ENCODE results near the gene YWHAB. TPM values are rescaled to one million over a fixed set of nuclear protein-coding genes. Genes with fewer than 3 reads are reported as not detected.

The YWHAB gene
- total and polyA plus RNA-seq, 2 donors (not counting 3 experiments of a cell fraction or from before 2014, with no cell fraction given), result 65.9 to 255 TPM

DNA sequence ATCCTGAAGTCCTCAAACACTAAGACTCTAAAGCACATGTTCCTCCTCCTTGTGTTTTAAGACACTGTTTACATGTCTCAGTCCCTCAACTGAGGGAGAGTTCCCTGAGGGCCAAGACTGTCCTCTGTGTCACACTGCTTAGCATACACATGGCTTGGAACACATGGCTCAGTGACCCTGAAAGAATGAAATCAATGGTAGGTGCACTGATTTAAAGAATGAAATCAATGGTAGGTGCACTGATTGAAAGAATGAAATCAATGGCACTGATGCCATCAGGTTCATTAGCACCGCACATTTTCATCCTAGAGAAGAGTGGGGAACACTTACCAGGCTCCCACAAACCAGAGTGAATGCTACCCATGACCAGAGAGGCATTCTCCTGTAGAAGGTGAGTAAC is 64.9 kb downstream of the YWHAB start:
- dilution Hi-C loops (cut with MboI; ENCODE audit: extremely low pct_ligation_motif_present, low sequenced_read_pairs), result no loop called here

More for the DNA sequence above, 64.9 kb downstream of the YWHAB start:
- ChIA-PET CTCF (interaction anchor here (0.9 to 1.4 kb wide), 2 partner anchors 10 to 94 kb away, joined by 5 read pairs; no protein-coding TSS in a partner anchor), POLR2A (no interaction called here)
- intact Hi-C loops (cut with micrococcal nuclease), result no loop called here
- H3K9me1 ChIP-seq (replicated peaks; ENCODE audit: control insufficient read depth, extremely low read depth, insufficient read depth, low read length), result no peaks in the 10 kb centered on the region
- DNase-seq (ENCODE audit: low read depth, low spot score), result no peak
- no peaks in the 10 kb centered on the region for H3K4me1 ChIP-seq (ENCODE audit: control insufficient read depth, extremely low read depth, insufficient read depth, low read length)
- BruUV-seq (replicated peaks), result no TSS peak
- peaks cover 15% of the 10 kb centered on the region for H3K79me2 ChIP-seq (ENCODE audit: control insufficient read depth, insufficient read depth, low read length)
- H4K20me1 ChIP-seq (replicated peaks; ENCODE audit: control insufficient read depth, extremely low read depth, insufficient read depth, low read length), result no peaks in the 10 kb centered on the region
- H3K36me3 ChIP-seq (ENCODE audit: control insufficient read depth in 2 of 2, extremely low read depth in 1 of 2, insufficient read depth in 2 of 2, low read length in 2 of 2), result peaks cover 47 to 59% of the 10 kb centered on the region in 2 experiments
- H3K9me3 ChIP-seq (replicated peaks; ENCODE audit: control insufficient read depth, insufficient read depth, low read length), result no peaks in the 10 kb centered on the region
- no peak overlapping the region for H3K27ac ChIP-seq (ENCODE audit: insufficient read depth, low read depth, low read length)
- H3K9ac ChIP-seq (replicated peaks; ENCODE audit: extremely low read depth, insufficient read depth, low read length), result no peak overlapping the region
- no peak for FAIRE-seq
- no peak overlapping the region for H3K4me3 ChIP-seq (replicated peaks in 1 of 3; ENCODE audit: insufficient read depth in 1 of 3, low read depth in 1 of 3, low read length in 3 of 3)
- no peak overlapping the region for H2AFZ ChIP-seq (ENCODE audit: low read depth, low read length)
- TF ChIP-seq EZH2 (IDR thresholded peaks at IDR 0.05; ENCODE audit: borderline replicate concordance, low read depth, low read length, severe bottlenecking) (no peak), FOS (IDR thresholded peaks at IDR 0.05; ENCODE audit: borderline replicate concordance, insufficient read depth, low read length) (no peak), GATA2 (IDR thresholded peaks at IDR 0.05; ENCODE audit: insufficient read depth, insufficient read length, low read depth, low read length) (no peak), MYC (IDR thresholded peaks at IDR 0.05; ENCODE audit: low read depth, low read length) (no peak), JUN (IDR thresholded peaks at IDR 0.05; ENCODE audit: borderline replicate concordance, insufficient read depth, insufficient read length, low read depth) (no peak), POLR2AphosphoS5 (IDR thresholded peaks at IDR 0.05; ENCODE audit: insufficient read depth, low read depth, low read length) (no peak), MAX (IDR thresholded peaks at IDR 0.05; ENCODE audit: insufficient read depth, insufficient read length) (no peak), POLR2A (IDR thresholded peaks at IDR 0.05; ENCODE audit: low read depth, low read length) (no peak)
- TF ChIP-seq, protein P1, sequence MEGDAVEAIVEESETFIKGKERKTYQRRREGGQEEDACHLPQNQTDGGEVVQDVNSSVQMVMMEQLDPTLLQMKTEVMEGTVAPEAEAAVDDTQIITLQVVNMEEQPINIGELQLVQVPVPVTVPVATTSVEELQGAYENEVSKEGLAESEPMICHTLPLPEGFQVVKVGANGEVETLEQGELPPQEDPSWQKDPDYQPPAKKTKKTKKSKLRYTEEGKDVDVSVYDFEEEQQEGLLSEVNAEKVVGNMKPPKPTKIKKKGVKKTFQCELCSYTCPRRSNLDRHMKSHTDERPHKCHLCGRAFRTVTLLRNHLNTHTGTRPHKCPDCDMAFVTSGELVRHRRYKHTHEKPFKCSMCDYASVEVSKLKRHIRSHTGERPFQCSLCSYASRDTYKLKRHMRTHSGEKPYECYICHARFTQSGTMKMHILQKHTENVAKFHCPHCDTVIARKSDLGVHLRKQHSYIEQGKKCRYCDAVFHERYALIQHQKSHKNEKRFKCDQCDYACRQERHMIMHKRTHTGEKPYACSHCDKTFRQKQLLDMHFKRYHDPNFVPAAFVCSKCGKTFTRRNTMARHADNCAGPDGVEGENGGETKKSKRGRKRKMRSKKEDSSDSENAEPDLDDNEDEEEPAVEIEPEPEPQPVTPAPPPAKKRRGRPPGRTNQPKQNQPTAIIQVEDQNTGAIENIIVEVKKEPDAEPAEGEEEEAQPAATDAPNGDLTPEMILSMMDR (IDR thresholded peaks at IDR 0.05; ENCODE audit: extremely low read depth in 1 of 2, insufficient read depth in 1 of 2, low read depth in 1 of 2, low read length in 2 of 2), result no peak
- H3K4me2 ChIP-seq (ENCODE audit: insufficient read depth, low read length), result no peak overlapping the region
- no peaks in the 10 kb centered on the region for H3K27me3 ChIP-seq (ENCODE audit: control insufficient read depth in 2 of 2, insufficient read depth in 2 of 2, low read length in 2 of 2)
